GM19324 (cell line): ENCODE measurements around the gene IVD.
"Not testable (repeated sequence)": the region's sequence is repeated elsewhere in the genome, so short reads cannot be mapped to it uniquely, and the experiment has no call there.

Source experiments
- ATAC-seq: cut with Tn5 transposase; IDR thresholded peaks from one replicate; pipeline ENCODE4 v1.9.1; 2021; ENCODE audit warnings: mild to moderate bottlenecking, moderate library complexity; ENCODE audit not compliant: unreplicated experiment, low FRiP score

The IVD gene

DNA sequence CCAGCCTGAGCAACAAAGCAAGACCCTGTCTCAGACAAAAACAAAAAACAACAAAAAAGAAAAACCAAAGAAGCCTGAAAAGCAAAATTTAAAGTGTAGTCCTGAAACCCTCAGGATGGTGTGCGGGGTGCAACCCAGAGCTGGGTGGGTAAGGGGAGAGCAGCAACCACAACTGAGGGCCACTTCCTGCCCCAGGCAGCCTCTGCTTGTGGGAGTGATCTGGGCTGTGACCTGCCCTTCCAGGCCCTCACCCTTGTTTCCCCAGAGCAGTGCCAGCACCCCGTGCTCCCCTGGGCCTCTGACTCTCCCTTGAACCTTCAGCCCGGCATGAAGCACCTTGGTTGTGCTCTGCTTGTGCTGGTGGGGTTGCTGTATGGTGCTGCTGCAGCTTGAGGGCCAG is 48.3 kb downstream of the IVD start:
- ATAC-seq: not testable (repeated sequence)

DNA sequence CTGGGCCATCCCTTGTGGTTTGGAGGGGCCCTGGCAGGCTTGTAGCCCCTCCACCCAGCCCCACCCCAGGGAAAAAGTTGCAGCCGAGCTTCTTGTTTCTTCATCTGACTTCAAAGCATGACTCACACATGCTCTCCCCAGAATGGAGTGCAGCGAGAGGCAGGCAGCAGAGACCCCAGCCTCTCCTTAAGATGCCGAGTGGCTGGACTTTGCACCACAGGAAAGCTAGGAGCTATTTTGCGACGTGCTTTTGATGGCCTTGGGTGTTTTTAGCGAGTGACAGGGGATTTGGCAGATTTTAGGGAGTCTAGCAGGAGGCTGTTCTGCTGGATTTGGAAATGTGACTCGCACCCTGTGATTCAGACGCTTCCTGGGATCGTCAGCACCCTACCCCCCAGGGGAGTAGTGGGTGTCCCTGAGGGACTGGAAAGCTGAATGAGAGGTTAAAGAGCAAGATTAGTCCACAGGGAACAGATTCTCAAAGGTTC is 49.4 kb downstream of the IVD start:
- no peak for ATAC-seq

DNA sequence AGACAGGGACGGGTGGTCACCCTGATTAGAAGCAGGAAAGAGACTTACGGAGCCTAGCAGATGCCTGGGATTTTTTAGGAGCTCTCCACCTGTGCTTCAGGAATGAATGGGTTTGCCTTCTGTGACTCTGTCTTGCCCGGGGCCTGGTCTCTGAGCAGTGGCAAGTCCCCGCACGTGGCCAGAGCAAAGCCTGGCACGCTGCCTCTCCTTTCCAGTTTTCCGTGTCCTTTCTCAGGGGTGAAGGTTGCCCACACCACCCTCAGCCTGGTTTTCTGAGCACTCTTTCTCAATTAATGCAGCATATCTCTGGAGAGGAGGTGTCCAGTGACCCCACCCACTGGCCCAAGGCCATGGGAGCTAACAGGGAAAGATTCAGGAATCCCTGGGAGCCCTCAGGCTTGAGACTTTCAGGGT is 50.7 kb downstream of the IVD start:
- ATAC-seq: no peak

DNA sequence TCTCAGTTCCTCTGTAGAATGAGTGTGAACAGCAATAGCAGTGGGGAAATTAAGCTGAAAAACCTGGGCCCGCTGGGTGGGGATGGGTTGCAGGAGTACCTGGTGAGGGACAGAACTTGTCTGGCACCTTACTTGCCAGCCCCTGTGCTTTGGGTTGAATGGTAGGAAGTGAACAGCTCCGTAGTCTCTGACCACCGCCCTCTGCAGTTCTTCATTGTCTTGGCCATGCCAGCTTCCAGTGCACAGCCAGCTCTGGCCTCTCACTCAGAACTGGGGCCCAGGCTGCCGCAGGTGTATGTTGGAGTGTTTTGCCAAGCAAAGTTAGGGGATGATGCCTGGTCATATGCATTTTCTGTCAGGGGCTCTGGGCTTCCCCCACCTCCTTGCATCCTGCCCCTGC is 51.1 kb downstream of the IVD start:
- no peak for ATAC-seq

- ATAC-seq: no peak
Observed at GRCh38 chr15:40458495-40459371, 53.1 kb downstream of the IVD start.

- ATAC-seq: no peak
Observed at GRCh38 chr15:40459391-40460015, 53.9 kb downstream of the IVD start.

DNA sequence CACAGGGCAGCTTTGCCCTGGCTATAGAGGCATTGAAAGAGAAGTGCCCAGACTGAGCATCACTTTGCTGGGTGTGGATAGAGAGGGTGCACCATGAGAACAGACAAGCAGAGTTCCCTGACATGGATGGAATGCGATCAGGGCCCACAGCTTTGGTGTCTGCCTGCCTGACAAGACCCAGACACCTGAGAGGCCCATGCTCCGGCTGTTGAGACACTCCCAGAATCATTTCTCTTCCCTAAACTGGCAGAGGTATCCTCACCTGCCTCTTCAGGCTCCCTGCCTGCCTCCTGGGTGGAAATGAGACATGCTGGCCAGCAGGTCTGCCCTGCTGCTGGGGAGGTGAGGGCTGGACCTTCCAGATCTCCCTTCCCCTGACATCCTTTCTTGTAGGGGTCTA is 54.8 kb downstream of the IVD start:
- no peak for ATAC-seq

- no peak for ATAC-seq
Observed at GRCh38 chr15:40461958-40462357, 56.4 kb downstream of the IVD start.

- no peak for ATAC-seq
Observed at GRCh38 chr15:40463279-40463678, 57.7 kb downstream of the IVD start.

GRCh38 chr15:40463886-40464545 is 58.4 kb downstream of the IVD start:
- ATAC-seq: no peak

GRCh38 chr15:40464595-40465185 is 59.1 kb downstream of the IVD start:
- no peak for ATAC-seq

DNA sequence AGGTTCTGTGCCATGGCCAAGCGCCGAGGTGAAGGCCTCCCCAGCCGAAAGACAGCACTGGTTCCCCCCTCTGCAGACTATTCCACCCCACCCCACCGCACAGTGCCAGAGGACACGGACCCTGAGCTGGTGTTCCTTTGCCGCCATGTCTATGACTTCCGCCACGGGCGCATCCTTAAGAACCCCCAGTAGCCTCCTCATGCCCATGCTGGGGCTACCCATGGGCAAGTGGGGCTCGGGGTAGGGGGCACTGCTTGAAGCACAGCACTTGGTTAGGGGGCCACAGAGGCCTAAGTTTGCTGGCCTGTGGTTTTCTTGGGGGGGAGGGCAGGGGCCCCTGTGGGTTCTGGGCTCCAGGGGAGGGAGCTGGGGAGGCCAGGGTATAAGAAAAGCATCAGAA is 60.3 kb downstream of the IVD start:
- no peak for ATAC-seq

DNA sequence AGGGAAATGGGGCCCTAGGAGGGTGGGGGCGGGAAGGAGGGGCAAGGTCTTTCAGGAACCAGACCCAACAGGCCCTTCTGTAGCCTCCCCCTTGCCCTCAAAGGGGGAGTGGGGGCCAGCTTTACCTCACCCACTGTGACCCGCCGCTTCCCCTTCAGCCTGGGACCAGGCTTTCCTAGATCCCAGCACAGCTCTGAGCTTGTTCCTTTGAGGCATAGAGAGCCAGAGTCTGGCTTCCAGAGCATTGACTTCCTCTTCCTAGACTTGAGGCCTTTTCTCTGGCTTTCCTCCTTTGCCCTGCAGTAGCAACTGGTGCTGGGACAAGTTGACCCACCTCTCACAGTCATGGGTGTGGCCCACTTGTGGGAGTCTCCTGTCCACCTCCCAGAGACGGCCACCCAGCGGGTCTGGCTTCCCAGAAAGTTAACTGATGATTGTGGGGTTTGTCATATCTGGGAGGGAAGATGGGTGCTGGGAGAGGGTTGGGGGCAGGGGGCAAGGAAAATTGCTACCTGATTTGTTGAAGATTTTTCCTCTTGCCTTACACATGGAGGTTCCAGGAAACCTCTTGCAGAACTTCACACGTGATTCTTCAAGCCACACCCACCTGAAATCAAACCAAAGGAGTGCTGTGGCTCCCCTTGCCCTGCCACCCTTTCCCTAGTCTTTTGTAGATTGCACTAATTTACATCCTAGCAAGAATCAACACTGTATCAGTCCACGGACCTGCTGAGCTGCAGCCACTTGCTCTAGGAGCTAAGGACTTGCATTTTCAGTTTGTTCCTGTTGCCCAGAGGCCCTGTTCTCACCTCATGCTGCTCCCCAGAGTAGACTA is 61.0 kb downstream of the IVD start:
- no peak for ATAC-seq

DNA sequence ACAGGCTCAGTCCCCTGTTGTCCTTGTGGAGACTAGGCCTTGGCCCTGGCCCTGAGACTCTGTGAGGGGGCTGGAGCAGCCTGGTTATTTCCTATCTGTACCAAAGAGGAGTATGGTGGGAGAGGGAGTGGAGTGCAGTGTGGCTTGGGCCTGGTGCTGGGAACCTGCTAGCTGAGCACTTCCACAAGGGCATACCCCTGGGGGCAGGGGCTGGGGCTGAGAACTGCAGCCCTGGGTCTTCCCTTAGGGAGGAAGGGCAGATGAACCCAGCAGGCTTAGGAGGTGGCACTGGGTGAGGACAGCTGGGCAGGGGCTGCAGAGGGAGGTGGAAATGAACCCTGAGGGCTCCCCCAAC is 61.6 kb downstream of the IVD start:
- no peak for ATAC-seq

GRCh38 chr15:40468898-40469331 is 63.3 kb downstream of the IVD start:
- no peak for ATAC-seq

- no peak for ATAC-seq
Observed at GRCh38 chr15:40469776-40470390, 64.3 kb downstream of the IVD start.

GRCh38 chr15:40470423-40471104 is 65.0 kb downstream of the IVD start, which contains the start of gene CHST14:
CHST14 (plus strand) TSS chr15:40470984; CDS start chr15:40471214, 230 bp downstream.
- ATAC-seq: peak; percentile 70
